ENCODE results near the gene SLC17A8. TPM values are rescaled to one million over a fixed set of nuclear protein-coding genes. Genes with fewer than 3 reads are reported as not detected.

Gene SLC17A8
- polyA plus RNA-seq, 1 experiment, result not detected

DNA sequence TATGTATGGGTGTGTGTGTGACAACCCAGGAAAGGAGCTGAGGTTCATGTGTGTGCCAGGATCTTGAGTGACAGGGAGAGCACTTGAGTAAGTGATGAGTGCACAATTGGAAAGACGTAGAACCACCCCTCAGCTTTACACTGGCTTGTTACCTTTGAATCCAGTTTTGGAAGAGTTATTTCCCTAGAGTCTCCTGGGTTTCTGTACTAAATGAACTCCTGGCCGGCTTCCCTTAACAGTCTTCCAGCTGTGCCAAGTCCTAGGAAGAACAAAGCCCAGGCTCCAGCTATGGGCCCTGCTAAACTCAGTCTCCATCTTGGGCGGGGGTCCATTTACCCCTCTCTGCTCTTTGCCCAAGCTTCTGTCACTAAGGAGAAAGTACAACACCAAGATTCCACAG lies 97.1 kb downstream of the SLC17A8 start:
- DNase-seq (ENCODE audit: low read depth), result no peak
- Histone ChIP-seq H3K36me3 (ENCODE audit: control insufficient read depth, insufficient read depth, low read length) (no peaks in the 10 kb centered on the region), H3K27me3 (ENCODE audit: control insufficient read depth, insufficient read depth, low read length) (no peaks in the 10 kb centered on the region; the same call in 1 of the 2 replicates), H3K4me3 (ENCODE audit: low read depth, low read length) (no peak overlapping the region)
- ChIA-PET CTCF (interaction anchor here (0.9 to 1.8 kb wide), 2 partner anchors 10 to 49 kb away, joined by 3 to 5 read pairs; no protein-coding TSS in a partner anchor), POLR2A (no interaction called here)
- TF ChIP-seq CTCF (IDR thresholded peaks at IDR 0.05; ENCODE audit: insufficient read depth, low read depth, low read length), result no peak

DNA sequence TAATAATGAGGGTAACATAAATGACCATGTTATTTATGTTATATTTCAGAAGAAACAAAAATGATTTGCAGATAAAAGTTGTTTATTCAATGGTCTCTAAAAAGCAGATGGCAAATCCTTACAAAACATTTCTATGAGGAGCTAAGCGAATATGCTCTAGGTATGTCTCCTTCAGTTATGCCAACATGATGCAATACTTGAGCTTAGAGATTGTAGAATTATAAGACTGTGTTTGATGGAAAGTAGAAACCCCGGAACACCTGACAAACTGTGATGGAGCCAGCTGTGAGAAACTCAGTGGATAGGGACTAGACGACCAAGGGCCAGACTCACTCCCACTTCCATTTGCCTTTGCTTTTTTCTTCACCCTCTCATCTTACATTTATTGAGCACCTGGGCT lies 99.0 kb downstream of the SLC17A8 start:
- H3K27me3 ChIP-seq (ENCODE audit: control insufficient read depth, insufficient read depth, low read length), result no peaks in the 10 kb centered on the region
- ChIA-PET CTCF (interaction anchor here (0.5 kb wide), 1 partner anchor 8 kb away, joined by 3 read pairs; no protein-coding TSS in a partner anchor), POLR2A (no interaction called here)
- no peak for DNase-seq (ENCODE audit: low read depth)
- no peak overlapping the region for H3K4me3 ChIP-seq (ENCODE audit: low read depth, low read length)
- no peak for TF ChIP-seq CTCF (IDR thresholded peaks at IDR 0.05; ENCODE audit: insufficient read depth, low read depth, low read length)
- no peaks in the 10 kb centered on the region for H3K36me3 ChIP-seq (ENCODE audit: control insufficient read depth, insufficient read depth, low read length)

DNA sequence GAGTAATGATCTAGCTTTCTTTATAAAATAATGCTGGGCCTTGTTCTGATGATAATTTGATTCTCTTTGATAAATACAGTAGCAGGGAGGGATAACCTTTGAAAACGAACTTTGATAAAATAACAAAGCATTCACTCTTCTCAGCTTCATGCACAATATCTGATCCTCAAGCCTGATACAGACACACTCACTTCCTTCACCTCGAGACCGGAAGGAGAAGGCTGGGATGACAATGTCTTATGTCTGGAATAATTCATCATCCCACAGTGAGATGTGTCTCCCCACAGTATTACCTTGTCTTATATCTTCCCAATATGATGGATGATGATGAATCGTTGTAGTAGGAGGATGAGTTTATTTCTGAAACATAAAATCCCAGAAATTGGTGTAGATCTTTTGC lies 101.3 kb downstream of the SLC17A8 start:
- no peak for TF ChIP-seq CTCF (IDR thresholded peaks at IDR 0.05; ENCODE audit: insufficient read depth, low read depth, low read length)
- Histone ChIP-seq H3K36me3 (ENCODE audit: control insufficient read depth, insufficient read depth, low read length) (no peaks in the 10 kb centered on the region), H3K4me3 (ENCODE audit: low read depth, low read length) (no peak overlapping the region), H3K27me3 (ENCODE audit: control insufficient read depth, insufficient read depth, low read length) (no peaks in the 10 kb centered on the region)
- ChIA-PET POLR2A (no interaction called here), CTCF (no interaction called here)
- DNase-seq (ENCODE audit: low read depth), result no peak

GRCh38 chr12:100460702-100461101 lies 103.8 kb downstream of the SLC17A8 start:
- Histone ChIP-seq H3K36me3 (ENCODE audit: control insufficient read depth, insufficient read depth, low read length) (no peaks in the 10 kb centered on the region), H3K4me3 (ENCODE audit: low read depth, low read length) (no peak overlapping the region), H3K27me3 (ENCODE audit: control insufficient read depth, insufficient read depth, low read length) (no peaks in the 10 kb centered on the region)
- POLR2A ChIA-PET, result no interaction called here
- no peak for DNase-seq (ENCODE audit: low read depth)
- CTCF ChIA-PET, result no interaction called here
- no peak for TF ChIP-seq CTCF (IDR thresholded peaks at IDR 0.05; ENCODE audit: insufficient read depth, low read depth, low read length)

DNA sequence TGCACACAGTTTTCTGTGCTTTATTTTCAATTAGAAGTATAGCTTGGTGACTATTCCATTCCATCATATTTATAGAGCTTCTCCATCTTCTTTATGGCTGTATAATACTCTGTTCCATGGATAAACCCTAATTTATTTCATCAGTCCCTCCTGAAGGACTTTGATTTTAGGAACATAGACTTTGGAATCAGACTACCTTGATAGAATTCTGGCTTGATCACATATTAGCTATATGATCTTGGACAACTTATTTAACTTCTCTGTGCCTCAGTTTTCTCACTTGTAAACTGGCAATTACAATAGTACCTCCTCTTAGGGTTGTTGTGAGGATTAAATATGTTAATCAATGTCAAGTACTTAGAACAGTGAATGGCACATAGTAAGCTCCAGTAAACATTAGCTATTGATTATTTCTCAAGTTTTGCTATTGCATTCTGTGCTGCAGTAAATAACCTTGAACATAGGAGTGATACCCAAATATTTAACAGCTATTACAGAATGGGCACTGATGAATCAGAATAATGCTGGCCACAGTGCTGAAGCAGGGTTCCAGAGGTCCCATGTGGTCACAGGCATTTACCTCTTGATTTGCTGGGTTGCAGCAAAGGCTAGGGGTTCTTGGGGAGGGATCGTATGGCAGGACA lies 104.6 kb downstream of the SLC17A8 start:
- DNase-seq (ENCODE audit: low read depth), result no peak
- Histone ChIP-seq H3K4me3 (ENCODE audit: low read depth, low read length) (no peak overlapping the region), H3K36me3 (ENCODE audit: control insufficient read depth, insufficient read depth, low read length) (no peaks in the 10 kb centered on the region), H3K27me3 (ENCODE audit: control insufficient read depth, insufficient read depth, low read length) (no peaks in the 10 kb centered on the region)
- CTCF ChIA-PET, result no interaction called here
- POLR2A ChIA-PET, result no interaction called here
- TF ChIP-seq CTCF (IDR thresholded peaks at IDR 0.05; ENCODE audit: insufficient read depth, low read depth, low read length), result no peak
